ENCODE data around the gene DPRX. TPM values are rescaled to one million over a fixed set of nuclear protein-coding genes. Genes with fewer than 3 reads are reported as not detected.

DPRX gene
- total RNA-seq, 1 donor from 2014 or later: not detected

- Mint-ChIP-seq H3K4me1 (ENCODE audit: low read depth, unreplicated experiment) (peaks cover 4% of the 10 kb centered on the region), H3K27me3 (ENCODE audit: low read depth, unreplicated experiment) (no peaks in the 10 kb centered on the region), H3K27ac (ENCODE audit: unreplicated experiment) (no peak overlapping the region), H3K4me3 (ENCODE audit: unreplicated experiment) (no peak overlapping the region), H3K9me3 (ENCODE audit: unreplicated experiment) (no peaks in the 10 kb centered on the region), H3K36me3 (ENCODE audit: low read depth, unreplicated experiment) (no peaks in the 10 kb centered on the region)
- no peak for TF ChIP-seq CTCF (IDR thresholded peaks at IDR 0.05; ENCODE audit: insufficient read depth, low read depth, low read length)
- no peak for TF ChIP-seq EZH2 (IDR thresholded peaks at IDR 0.05; ENCODE audit: insufficient read depth, low read length)
- Histone ChIP-seq H3K27me3 (ENCODE audit: insufficient read depth, low read length) (no peaks in the 10 kb centered on the region), H3K4me1 (ENCODE audit: insufficient read depth, low read length) (no peaks in the 10 kb centered on the region), H2AFZ (ENCODE audit: low read depth, low read length) (no peak overlapping the region), H3K4me2 (ENCODE audit: low read length) (no peak overlapping the region), H3K27ac (ENCODE audit: low read depth, low read length) (no peak overlapping the region), H3K9ac (ENCODE audit: low read length) (no peak overlapping the region), H3K79me2 (ENCODE audit: insufficient read depth, low read length) (no peaks in the 10 kb centered on the region), H4K20me1 (ENCODE audit: insufficient read depth, low read length) (no peaks in the 10 kb centered on the region), H3K36me3 (ENCODE audit: insufficient read depth, low read length) (no peaks in the 10 kb centered on the region), H3K9me3 (ENCODE audit: insufficient read depth, low read depth, low read length) (peaks cover 10% of the 10 kb centered on the region), H3K4me3 (ENCODE audit: insufficient read depth, low read depth, low read length) (no peak overlapping the region)
- FAIRE-seq: no peak
- DNase-seq (ENCODE audit: low read depth): no peak
Observed at GRCh38 chr19:53626486-53626885, 5.3 kb upstream of the DPRX start.

- TF ChIP-seq EZH2 (IDR thresholded peaks at IDR 0.05; ENCODE audit: insufficient read depth, low read length): no peak
- TF ChIP-seq CTCF (IDR thresholded peaks at IDR 0.05; ENCODE audit: insufficient read depth, low read depth, low read length): no peak
- Histone ChIP-seq H3K4me1 (ENCODE audit: insufficient read depth, low read length) (no peaks in the 10 kb centered on the region), H3K9me3 (ENCODE audit: insufficient read depth, low read depth, low read length) (peaks cover 10% of the 10 kb centered on the region), H3K27ac (ENCODE audit: low read depth, low read length) (no peak overlapping the region), H3K9ac (ENCODE audit: low read length) (no peak overlapping the region), H3K27me3 (ENCODE audit: insufficient read depth, low read length) (no peaks in the 10 kb centered on the region), H3K4me3 (ENCODE audit: insufficient read depth, low read depth, low read length) (no peak overlapping the region), H3K79me2 (ENCODE audit: insufficient read depth, low read length) (no peaks in the 10 kb centered on the region), H4K20me1 (ENCODE audit: insufficient read depth, low read length) (no peaks in the 10 kb centered on the region), H2AFZ (ENCODE audit: low read depth, low read length) (no peak overlapping the region), H3K36me3 (ENCODE audit: insufficient read depth, low read length) (no peaks in the 10 kb centered on the region), H3K4me2 (ENCODE audit: low read length) (no peak overlapping the region)
- no peak overlapping the region for H3K4me3 Mint-ChIP-seq (ENCODE audit: unreplicated experiment)
- peaks cover 3% of the 10 kb centered on the region for H3K9me3 Mint-ChIP-seq (ENCODE audit: unreplicated experiment)
- no peaks in the 10 kb centered on the region for H3K27me3 Mint-ChIP-seq (ENCODE audit: low read depth, unreplicated experiment)
- no peak overlapping the region for H3K27ac Mint-ChIP-seq (ENCODE audit: unreplicated experiment)
- H3K4me1 Mint-ChIP-seq (ENCODE audit: low read depth, unreplicated experiment): peaks cover 2% of the 10 kb centered on the region
- peaks cover 1% of the 10 kb centered on the region for H3K36me3 Mint-ChIP-seq (ENCODE audit: low read depth, unreplicated experiment)
- FAIRE-seq: no peak
- DNase-seq (ENCODE audit: low read depth): no peak
Observed at GRCh38 chr19:53626976-53627375, 4.8 kb upstream of the DPRX start.

GRCh38 chr19:53634768-53635167, 3.0 kb downstream of the DPRX start:
- H3K36me3 ChIP-seq (ENCODE audit: insufficient read depth, low read length): no peaks in the 10 kb centered on the region
- H3K4me3 ChIP-seq (ENCODE audit: insufficient read depth, low read depth, low read length): no peak overlapping the region
- no peaks in the 10 kb centered on the region for H3K4me1 Mint-ChIP-seq (ENCODE audit: low read depth, unreplicated experiment)
- no peak overlapping the region for H3K27ac Mint-ChIP-seq (ENCODE audit: unreplicated experiment)
- H4K20me1 ChIP-seq (ENCODE audit: insufficient read depth, low read length): no peaks in the 10 kb centered on the region
- no peak for FAIRE-seq
- peaks cover 1% of the 10 kb centered on the region for H3K36me3 Mint-ChIP-seq (ENCODE audit: low read depth, unreplicated experiment)
- H3K27me3 ChIP-seq (ENCODE audit: insufficient read depth, low read length): no peaks in the 10 kb centered on the region
- no peak overlapping the region for H3K27ac ChIP-seq (ENCODE audit: low read depth, low read length)
- H3K4me3 Mint-ChIP-seq (ENCODE audit: unreplicated experiment): no peak overlapping the region
- H3K9me3 ChIP-seq (ENCODE audit: insufficient read depth, low read depth, low read length): peaks cover 4% of the 10 kb centered on the region
- peaks cover 8% of the 10 kb centered on the region for H3K9me3 Mint-ChIP-seq (ENCODE audit: unreplicated experiment)
- TF ChIP-seq CTCF (IDR thresholded peaks at IDR 0.05; ENCODE audit: insufficient read depth, low read depth, low read length) (no peak), EZH2 (IDR thresholded peaks at IDR 0.05; ENCODE audit: insufficient read depth, low read length) (no peak)
- no peaks in the 10 kb centered on the region for H3K27me3 Mint-ChIP-seq (ENCODE audit: low read depth, unreplicated experiment)
- H3K4me2 ChIP-seq (ENCODE audit: low read length): no peak overlapping the region
- H2AFZ ChIP-seq (ENCODE audit: low read depth, low read length): no peak overlapping the region
- H3K4me1 ChIP-seq (ENCODE audit: insufficient read depth, low read length): no peaks in the 10 kb centered on the region
- no peaks in the 10 kb centered on the region for H3K79me2 ChIP-seq (ENCODE audit: insufficient read depth, low read length)
- DNase-seq (ENCODE audit: low read depth): no peak
- no peak overlapping the region for H3K9ac ChIP-seq (ENCODE audit: low read length)

Measured in astrocyte (in vitro differentiated cells and primary cell).